SK-N-MC (cell line): ENCODE data around the gene GABRG3.

Source experiments
- EZH2 ChIP-seq: fragments of 200-600 bp; sonication (generic); IDR thresholded peaks from one replicate; pipeline ENCODE4 v1.6.1; 2017; ENCODE audit warnings: antibody characterized with exemption
- POLR2AphosphoS5 ChIP-seq: IDR thresholded peaks from 2 replicates; pipeline ENCODE4 v1.6.1; 2012; ENCODE audit warnings: mild to moderate bottlenecking, low read depth, low read length, borderline replicate concordance

GRCh38 chr15:27091270-27091940 lies 120.4 kb downstream of the GABRG3 start:
- TF ChIP-seq EZH2 (no peak), POLR2AphosphoS5 (no peak)
